ENCODE results near the gene AIFM1.
"Not testable (repeated sequence)": the region's sequence is repeated elsewhere in the genome, so short reads cannot be mapped to it uniquely, and the experiment has no call there.

Gene AIFM1

GRCh38 chrX:130118441-130119311, 47.0 kb downstream of the AIFM1 start:
- DNase-seq, result no peak

DNA sequence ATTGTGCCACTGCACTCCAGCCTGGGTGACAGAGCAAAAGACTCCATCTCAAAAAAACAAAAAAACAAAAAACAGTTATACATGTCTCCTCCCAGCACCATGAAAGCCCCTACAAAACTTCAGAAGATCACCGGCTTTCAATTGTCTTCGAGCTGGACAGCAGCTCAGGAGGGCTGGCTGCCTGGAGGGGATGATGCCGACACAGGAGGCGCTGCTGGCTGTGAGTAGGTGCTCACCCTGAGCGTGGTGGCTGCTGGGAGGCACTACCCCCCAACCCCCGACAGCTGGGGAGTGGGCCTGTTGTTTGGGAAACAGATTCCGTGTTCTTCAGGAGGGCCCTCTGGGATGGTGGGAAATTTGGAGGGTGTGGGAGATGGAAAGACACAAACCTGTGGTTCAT, 48.5 kb downstream of the AIFM1 start:
- no peak for DNase-seq

DNA sequence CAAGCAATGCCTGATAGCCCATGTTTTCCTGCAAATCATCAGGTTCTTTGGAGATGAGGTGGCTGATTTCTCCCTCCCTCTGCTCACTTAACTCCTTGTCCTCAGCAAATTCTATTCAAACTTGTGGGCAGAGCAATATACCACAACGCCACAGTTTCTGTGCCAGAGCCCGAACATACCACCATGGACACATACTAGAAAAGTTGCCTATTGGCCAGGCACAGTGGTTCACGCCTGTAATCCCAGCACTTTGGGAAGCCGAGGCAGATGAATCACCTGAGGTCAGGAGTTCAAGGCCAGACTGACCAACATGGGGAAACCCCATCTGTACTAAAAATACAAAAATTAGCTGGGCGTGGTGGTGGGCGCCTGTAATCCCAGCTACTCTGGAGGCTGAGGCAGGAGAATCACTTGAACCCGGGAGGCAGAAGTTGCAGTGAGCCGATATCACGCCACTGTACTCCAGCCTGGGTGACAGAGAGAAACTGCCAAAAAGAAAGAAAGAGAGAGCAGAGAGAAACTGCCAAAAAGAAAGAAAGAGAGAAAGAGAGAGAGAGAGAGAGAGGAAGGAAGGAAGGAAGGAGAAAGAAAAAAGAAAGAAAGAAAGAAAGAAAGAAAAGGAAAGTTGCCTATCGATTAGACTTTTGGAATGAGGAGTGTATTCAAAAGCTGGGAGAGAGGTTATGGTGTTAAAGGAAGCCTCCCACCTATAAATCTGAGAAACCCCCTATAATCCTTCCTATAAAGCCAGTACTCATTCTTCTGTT, 50.3 kb downstream of the AIFM1 start:
- DNase-seq, result not testable (repeated sequence)

DNA sequence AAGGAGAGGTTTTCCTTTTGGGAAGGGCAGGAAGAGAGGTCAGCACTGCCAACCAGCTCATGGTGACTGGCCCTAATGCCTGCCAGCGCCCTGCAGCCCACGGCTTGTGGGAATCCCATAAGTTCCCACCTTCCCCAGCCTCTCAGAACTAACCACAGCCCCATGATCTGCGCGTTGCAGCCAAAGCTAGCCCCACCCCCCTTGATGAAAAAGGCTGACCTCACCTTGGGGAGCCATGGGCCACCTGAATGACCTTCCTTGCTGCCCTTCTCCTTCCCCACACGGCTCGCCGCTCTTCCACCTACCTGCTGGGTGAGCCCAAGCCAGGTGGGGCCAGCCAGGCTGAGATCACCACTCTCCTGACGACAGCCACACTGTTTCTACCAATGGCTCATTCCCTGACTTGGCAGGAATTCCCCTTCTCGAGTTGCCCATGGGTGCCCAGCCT, 51.5 kb downstream of the AIFM1 start:
- no peak for DNase-seq

- no peak for DNase-seq
These were observed 54.2 kb downstream of the AIFM1 start for GRCh38 chrX:130111220-130112154.

DNA sequence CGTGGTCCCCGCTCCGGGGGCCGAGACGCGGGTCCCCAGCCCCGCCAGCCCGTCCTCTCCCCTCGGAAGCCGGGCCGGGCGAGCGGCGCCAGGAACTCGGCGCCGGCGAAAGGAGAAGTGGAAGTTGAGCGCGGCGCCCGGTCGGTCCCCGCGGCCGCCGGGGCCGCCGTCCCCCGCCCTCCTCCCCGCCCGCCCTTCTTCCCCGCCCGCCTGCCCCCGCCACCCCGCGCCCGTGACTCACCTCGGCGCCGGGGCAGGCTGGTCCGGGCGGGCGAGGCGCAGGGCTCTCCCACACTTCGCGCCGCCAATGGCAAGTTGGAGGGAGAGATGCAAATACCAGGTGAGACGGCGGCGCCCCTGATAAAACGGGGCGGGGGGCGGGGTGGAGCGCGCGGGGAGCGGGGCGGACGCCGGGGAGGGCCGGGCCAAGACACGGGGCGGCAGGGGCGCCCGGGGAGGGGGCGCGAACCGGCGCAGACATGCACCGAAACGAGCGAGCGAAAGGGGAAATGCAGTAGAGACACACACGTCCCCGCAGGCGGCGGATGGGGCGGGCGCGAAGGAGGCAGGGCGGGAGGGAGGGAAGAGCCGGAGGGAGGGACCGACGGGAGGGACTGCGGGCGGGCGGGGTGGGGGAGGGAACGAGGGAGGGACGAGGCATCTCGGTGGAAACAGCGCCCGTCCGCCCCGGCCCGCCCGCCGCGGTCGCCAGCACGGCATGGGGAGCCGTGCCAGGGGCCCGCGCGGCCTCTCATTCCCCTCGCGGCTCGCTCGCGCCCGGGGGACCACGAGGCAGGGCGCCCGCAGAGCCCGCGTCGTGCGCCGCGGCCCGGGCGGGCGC, 55.0 kb downstream of the AIFM1 start, which contains the start of gene ELF4:
Gene ELF4 (minus strand): TSS at position 119 of the 841 bp plus-strand sequence. CDS start 29,167 bp downstream, outside the sequence.
- DNase-seq, result peak; percentile 75

DNA sequence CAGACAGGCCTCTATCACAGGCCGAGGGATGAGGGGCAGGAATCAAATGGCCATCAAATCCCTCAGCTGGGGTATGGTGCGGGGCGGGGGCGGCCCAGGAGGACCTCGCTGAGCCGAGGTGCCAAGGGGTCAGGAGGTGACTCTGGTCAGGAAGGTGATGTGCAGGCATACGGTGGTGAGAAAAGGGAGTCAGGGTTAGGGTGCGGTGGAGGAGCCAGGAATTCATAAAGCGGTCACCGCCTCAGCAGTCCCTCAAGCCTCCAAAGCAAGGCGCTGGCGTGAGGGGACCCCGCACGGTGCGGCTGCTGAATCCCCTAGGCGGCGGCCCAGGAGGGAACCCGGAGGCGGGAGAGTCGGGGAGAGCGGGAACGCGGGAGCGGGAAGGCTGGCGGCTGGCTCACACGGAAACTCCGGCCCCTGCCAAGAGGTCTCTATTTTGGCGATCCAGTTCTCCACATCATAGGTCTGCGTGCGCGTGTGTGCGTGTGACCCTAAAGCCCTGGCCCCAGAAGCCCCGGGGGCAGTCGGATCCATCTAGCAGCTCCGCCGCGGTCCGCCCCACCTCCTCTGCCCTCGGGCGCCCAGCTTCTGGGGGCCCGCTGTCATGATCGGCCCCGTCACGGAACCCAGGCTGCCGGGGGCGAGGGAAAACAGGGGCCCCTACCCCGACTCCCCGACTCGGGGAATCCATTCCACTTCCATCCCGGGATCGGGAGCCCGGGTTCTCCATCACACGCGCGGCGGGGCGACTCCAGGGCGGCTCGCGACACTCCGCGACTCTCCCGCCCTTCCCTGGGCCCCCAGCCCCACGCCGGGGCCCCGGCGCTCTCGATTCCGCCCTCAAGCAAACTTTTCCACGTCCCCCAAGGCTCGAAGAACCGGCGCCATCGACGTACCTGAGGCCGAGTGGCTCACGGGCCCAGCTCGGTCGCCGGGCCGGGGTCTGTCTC, 55.9 kb downstream of the AIFM1 start:
- DNase-seq, result no peak

DNA sequence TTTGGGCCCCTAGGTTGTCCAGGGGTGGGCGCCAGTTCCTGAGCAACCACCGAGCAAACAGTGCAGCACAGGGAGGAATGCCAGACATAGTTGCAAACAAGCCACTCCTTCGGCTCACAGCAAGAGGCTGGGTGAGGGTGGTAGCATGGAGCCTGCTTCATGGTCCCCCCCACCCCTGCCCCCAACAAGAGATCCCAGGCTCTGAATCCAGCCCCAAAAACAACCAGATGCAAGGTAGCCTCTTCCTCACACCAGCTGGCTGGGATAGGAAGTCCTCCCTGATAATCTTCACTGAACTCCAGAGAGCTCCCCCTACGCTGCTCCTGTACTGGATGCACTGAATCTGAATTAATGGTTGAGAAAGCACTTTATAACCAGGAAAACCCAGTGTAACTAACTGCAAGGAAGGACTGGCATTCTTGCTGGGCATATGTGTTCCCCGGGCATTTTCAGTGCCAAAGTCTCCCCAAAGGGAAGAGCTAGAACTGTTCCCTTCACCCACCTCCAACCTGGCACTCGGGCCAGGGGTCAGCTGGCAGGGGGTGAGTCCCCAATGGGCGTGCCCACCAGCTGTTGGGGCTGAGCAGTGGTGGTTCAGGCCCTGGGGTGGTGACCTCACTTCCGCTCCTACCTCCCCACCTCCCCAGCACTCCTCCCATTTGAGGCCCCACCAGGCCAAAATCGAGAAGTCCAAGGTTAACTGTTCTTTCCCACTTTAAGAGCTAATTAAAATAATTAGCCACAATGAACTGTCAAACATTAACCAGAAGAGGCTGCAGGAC, 56.8 kb downstream of the AIFM1 start:
- peak; percentile 68 for DNase-seq

DNA sequence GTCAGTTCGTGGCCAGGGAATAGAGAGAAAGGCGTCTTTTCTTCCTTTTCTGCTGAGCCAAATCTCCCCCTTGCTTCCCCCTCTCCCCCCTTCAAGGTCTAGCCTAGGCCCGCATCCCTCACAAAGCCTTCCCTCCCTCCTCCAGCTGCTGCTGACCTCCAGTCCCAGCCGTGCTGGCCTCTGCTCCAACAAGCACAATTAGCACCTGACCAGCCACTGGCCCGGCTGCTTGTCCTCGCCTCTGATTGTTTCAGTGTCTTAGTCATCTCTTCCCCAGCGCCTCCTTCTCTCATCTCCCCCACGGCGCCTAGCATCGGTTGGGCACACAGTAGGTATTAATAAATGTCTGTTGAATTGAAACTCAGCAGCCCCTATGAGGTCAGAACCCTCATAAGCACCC, 59.6 kb downstream of the AIFM1 start:
- DNase-seq, result no peak

GRCh38 chrX:130105244-130105643, 60.4 kb downstream of the AIFM1 start:
- DNase-seq, result no peak

DNA sequence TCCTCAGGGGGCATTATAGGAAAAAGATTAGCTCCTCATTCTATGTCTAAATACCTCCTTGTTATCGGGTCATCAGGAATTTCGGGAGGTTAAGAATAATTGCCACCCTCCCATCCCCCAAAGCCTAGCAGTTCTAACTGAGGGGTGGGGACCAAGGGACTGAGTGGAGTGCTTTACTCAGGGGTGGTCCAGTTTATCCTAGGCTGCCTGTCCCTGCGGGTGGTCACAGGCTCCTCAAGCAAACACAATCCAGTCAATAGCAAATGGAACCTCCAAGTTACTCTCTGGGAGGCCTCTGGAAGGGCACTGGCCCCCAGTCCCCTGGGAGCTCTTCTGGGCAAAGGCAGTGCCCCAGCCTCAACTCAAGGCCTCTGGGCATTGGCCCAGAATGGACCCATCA, 62.0 kb downstream of the AIFM1 start:
- no peak for DNase-seq

GRCh38 chrX:130100180-130100579, 65.5 kb downstream of the AIFM1 start:
- no peak for DNase-seq

- DNase-seq, result no peak
These were observed 67.5 kb downstream of the AIFM1 start for GRCh38 chrX:130098210-130098552.

- no peak for DNase-seq
These were observed 68.0 kb downstream of the AIFM1 start for GRCh38 chrX:130097507-130098209.

- DNase-seq, result no peak
These were observed 70.2 kb downstream of the AIFM1 start for GRCh38 chrX:130095249-130096030.

DNA sequence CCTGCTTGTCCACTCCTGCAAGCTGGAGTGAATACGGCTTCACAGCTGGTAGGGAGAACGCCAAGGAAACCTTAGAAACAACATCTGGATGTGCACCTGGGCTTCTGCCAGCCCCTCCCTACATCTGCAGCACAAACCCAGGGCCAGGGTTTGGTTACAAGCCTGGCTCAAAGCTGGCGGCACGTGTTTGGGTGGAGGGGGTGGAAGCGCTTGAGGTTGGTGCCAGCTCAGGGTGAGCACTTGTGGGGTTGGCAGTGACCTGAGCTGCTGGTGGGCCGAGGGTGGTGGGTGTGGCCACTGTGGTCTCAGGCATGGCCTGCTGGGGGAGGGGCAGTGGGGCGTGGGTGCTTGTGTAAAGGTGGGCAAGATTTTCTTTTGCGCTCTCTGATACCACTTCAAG, 70.9 kb downstream of the AIFM1 start:
- DNase-seq, result no peak

DNA sequence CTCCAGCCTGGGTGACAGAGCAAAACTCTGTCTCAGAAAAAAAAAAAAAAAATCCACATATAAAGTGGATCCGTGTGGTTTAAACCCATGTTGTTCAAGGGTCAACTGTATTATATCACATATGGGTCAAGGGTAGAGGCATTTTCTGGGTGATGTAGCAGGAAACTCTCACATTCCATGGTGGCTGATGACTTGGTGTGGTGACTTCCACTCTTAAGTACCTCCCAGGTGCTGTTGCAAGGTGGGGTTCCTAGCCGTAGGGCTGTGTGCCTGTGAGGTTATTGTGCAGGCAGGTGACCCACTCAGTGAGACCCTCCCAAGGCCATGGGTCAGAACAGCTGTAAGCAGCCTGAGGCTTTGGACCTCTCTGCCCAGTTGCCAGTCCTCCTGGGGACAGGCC, 72.4 kb downstream of the AIFM1 start:
- DNase-seq, result no peak

DNA sequence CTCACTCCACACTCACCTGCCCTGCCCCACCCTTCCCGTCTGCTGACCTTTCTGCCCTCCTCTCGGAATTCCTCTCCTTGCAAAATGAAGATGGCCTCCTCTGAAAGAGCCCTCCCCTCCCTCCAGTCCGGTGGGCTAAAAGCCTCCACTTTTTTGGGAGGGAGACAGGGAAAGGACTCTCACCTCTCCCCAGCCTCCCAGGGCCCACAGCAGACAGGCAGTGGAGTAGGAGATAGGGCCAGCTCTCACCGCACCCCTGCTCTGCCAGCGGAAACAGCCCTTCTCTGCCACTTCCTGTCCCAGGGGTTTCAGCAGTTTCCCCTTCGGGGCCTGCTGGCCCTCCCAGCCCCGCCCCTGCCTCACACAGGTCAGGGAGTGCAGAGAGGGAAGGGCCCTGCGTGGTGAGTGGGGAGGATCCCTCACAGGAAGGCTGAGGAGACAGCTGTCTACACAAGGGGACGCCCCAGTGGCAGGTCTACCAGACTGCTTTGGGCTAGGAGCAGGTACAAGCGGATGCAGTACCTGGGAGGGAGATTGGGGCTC, 73.6 kb downstream of the AIFM1 start:
- DNase-seq, result peak; percentile 89
